22Rv1 (cell line): ENCODE results near the gene RNASET2.

Source experiments
- CTCF ChIP-seq: fragments of 450-650 bp; IDR thresholded peaks from 2 replicates; pipeline ENCODE4 v1.5.1; 2017; ENCODE audit warnings: mild to moderate bottlenecking
- ZFX ChIP-seq: fragments of 450-650 bp; IDR thresholded peaks from 2 replicates; pipeline ENCODE4 v1.6.1; 2017; ENCODE audit warnings: antibody characterized with exemption, borderline replicate concordance

GRCh38 chr6:166950443-166950821 is 5.9 kb downstream of the RNASET2 start:
- TF ChIP-seq CTCF (no peak), ZFX (no peak)
